Prostate gland (tissue), 2 donors: ENCODE measurements around the gene GATAD1. TPM values are rescaled to one million over a fixed set of nuclear protein-coding genes. Genes with fewer than 3 reads are reported as not detected.
A peak's percentile ranks its signal among the peaks of the same experiment; 100 is the strongest.
"Not testable (repeated sequence)": the region's sequence is repeated elsewhere in the genome, so short reads cannot be mapped to it uniquely, and the experiment has no call there.

Experiments
- DNase-seq: peaks from one replicate; pipeline ENCODE4 v3.0.0-alpha.2; 2019; ENCODE audit warnings: low spot score
- H3K27ac ChIP-seq, 2 donors: fragments of 200-600 bp; sonication (generic); 2 replicates each; pipeline ENCODE4 v1.5.1; 2017 to 2019
- H3K27me3 ChIP-seq: fragments of 200-600 bp; sonication (generic); replicated peaks from 2 replicates; pipeline ENCODE4 v1.5.1; 2019; ENCODE audit not compliant: insufficient read depth
- H3K36me3 ChIP-seq, 2 donors: fragments of 200-600 bp; sonication (generic); 1 replicate in 1 of 2; 2 replicates in 1 of 2; pipeline versions ENCODE4 v1.5.1 to v1.8.1; 2017 to 2019
- H3K4me1 ChIP-seq: fragments of 200-600 bp; sonication (generic); replicated peaks from 2 replicates; pipeline ENCODE4 v1.5.1; 2019
- H3K4me3 ChIP-seq, 2 donors: fragments of 200-600 bp; sonication (generic); 2 replicates each; pipeline ENCODE4 v1.5.1; 2017 to 2019
- H3K9me3 ChIP-seq: fragments of 200-600 bp; sonication (generic); 2 replicates; pipeline ENCODE4 v1.5.1; 2017
- CTCF ChIP-seq, 4 experiments: fragments of 200-600 bp in 2 of 4; fragments of 450-650 bp in 2 of 4; sonication (generic) in 2 of 4; IDR thresholded peaks; 1 replicate in 3 of 4; 2 replicates in 1 of 4; pipeline ENCODE4 v1.5.1; 2016 to 2019; ENCODE audit warnings: antibody characterized with exemption in 4 of 4, mild to moderate bottlenecking in 2 of 4, moderate library complexity in 2 of 4
- POLR2A ChIP-seq: fragments of 450-650 bp; IDR thresholded peaks from one replicate; pipeline ENCODE4 v1.6.1; 2016; ENCODE audit warnings: antibody characterized with exemption, mild to moderate bottlenecking
- POLR2AphosphoS5 ChIP-seq: sonication (generic); formaldehyde crosslinking; IDR thresholded peaks from one replicate; pipeline ENCODE4 v1.6.1; 2017; ENCODE audit warnings: antibody characterized with exemption
- WGBS: methylation state at CpG from one replicate; pipeline ENCODE4 v1.1.5; 2018; 5-methylcytosine and 5-hydroxymethylcytosine counted together
- intact Hi-C: fragments of 100-400 bp; cut with DNase I; formaldehyde crosslinking; loops from one replicate; pipeline ENCODE4 v1.14.2; 2022
- total RNA-seq, 2 donors: library from RNA; depleted of rRNA; stranded (reverse); fragments of >200 nt; gene quantifications; one replicate each; pipeline ENCODE4 v1.1.0, GENCODE V29; 2016

Gene GATAD1
- total RNA-seq, 2 donors from 2014 or later: 26.9 to 56.3 TPM

- H3K9me3 ChIP-seq, H3K27me3 ChIP-seq, H3K36me3 ChIP-seq, intact Hi-C loops, H3K4me3 ChIP-seq, H3K4me1 ChIP-seq, H3K27ac ChIP-seq: not testable (repeated sequence)
- peak; percentile 39 for DNase-seq
- TF ChIP-seq POLR2AphosphoS5: peak; percentile 12
- 67% methylated on average over 10 of the region's 10 CpGs for WGBS
Measured at GRCh38 chr7:92473989-92474388, 26.7 kb downstream of the GATAD1 start.

DNA sequence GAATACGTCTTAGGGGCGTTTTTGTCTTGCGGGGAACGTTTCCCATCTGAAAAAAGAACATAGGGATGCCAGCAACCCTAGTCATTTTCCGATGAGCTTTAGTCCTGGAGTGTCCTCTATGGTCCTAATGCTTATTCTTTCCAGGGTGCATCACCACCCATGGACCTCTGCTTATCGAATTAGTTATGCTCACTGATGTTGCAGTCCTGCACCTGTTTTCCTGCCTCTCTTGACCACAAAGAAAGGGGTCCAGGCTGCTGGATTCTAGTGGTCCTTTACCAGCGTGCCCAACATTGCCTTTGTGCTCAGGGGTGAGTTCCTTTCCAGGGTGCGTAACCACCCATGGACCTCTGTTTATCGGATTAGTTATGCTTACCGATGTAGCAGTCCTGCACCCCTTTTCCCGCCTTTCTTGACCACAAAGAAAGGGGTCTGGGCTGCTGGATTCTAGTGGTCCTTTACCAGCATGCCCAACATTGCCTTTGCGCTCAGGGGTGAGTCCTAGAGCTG is 28.0 kb downstream of the GATAD1 start:
- 93% methylated on average over 12 of the region's 12 CpGs for WGBS
- H3K27me3 ChIP-seq, H3K9me3 ChIP-seq, H3K4me3 ChIP-seq, intact Hi-C loops, H3K27ac ChIP-seq, DNase-seq, H3K4me1 ChIP-seq, H3K36me3 ChIP-seq: not testable (repeated sequence)

DNA sequence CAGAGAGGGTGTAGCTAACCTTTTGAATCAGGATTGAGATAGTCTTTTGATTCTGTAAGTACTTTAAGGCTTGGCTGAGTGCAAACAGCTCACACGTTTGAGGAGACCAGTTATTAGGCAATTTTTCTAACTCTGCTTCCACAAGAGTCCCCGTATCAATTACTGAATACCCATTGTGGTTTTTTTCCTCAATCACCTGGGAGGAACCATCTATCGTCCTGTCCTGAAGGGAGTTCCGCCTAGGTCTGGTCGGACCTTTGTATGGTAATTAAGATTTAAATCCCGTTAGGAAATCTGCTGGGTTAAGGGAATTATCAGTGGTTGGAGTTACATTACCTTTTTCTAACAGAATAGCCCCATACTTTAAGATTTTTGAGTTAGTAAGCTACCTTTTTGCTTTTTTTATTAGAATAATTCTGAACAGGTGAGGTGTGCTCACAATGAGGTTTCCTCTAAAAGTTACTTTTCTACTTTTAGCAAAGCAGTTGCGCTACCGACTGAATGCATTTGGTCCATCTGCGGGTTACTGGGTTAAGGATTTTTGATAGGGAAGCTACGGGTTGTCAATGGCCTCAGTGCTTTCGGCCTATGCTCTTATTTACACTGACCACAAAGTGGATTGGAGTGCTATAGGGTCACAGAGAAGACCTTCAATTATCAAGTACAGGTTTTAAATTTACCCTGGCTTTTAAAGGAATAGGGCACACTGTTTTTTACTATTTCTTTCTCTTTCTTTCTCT is 28.7 kb downstream of the GATAD1 start:
- H3K27me3 ChIP-seq, H3K9me3 ChIP-seq, H3K27ac ChIP-seq, intact Hi-C loops, DNase-seq, H3K36me3 ChIP-seq, H3K4me3 ChIP-seq, H3K4me1 ChIP-seq: not testable (repeated sequence)
- WGBS: 94% methylated on average over 11 of the region's 11 CpGs

- 95% methylated on average over 11 of the region's 11 CpGs for WGBS
- H3K9me3 ChIP-seq, H3K4me3 ChIP-seq, H3K27ac ChIP-seq, DNase-seq, intact Hi-C loops, H3K36me3 ChIP-seq, H3K27me3 ChIP-seq, H3K4me1 ChIP-seq: not testable (repeated sequence)
Measured at GRCh38 chr7:92477681-92478080, 30.4 kb downstream of the GATAD1 start, which contains the start of gene ERVW-1. TSS of gene ERVW-1 (minus strand) at chr7:92477946. CDS start at chr7:92470381, 7,565 bp downstream.

- 89% methylated on average over 9 of the region's 9 CpGs for WGBS
- intact Hi-C loops: no loop called here
- no peaks in the 10 kb centered on the region for H3K4me1 ChIP-seq
- DNase-seq: no peak
- H3K9me3 ChIP-seq: no peaks in the 10 kb centered on the region
- no peaks in the 10 kb centered on the region for H3K27me3 ChIP-seq
- no peak overlapping the region for H3K27ac ChIP-seq
- H3K4me3 ChIP-seq: no peak overlapping the region
- no peaks in the 10 kb centered on the region for H3K36me3 ChIP-seq
- TF ChIP-seq POLR2AphosphoS5 (no peak), CTCF (IDR thresholded peaks at IDR 0.05) (no peak), POLR2A (no peak)
Measured at GRCh38 chr7:92478095-92478494, 30.8 kb downstream of the GATAD1 start.

DNA sequence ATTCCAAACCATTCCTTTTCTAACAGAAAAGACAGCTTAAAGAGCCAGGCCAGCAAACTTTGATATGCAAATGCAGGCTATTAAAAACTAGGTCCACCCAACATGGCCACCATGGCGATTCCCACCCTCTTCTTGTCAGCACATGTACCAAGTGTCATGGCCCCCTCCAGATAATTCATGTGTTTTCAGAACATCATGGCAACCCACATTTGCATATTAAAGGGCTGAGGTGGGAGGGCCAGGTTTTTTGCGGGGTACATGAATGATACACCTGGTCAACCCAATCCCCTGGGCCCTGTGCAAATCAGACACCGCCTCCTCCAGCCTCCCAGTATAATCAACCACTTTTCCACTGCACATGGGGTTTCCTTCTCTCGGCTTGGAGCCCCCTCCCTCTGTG is 31.4 kb downstream of the GATAD1 start:
- Histone ChIP-seq H3K27me3 (no peaks in the 10 kb centered on the region), H3K4me1 (no peaks in the 10 kb centered on the region), H3K27ac (no peak overlapping the region), H3K4me3 (no peak overlapping the region), H3K9me3 (no peaks in the 10 kb centered on the region), H3K36me3 (no peaks in the 10 kb centered on the region)
- intact Hi-C loops: no loop called here
- no peak for TF ChIP-seq CTCF (IDR thresholded peaks at IDR 0.05)
- TF ChIP-seq POLR2A: no peak
- TF ChIP-seq POLR2AphosphoS5: no peak
- DNase-seq: no peak
- WGBS: 93% methylated on average over 4 of the region's 4 CpGs

DNA sequence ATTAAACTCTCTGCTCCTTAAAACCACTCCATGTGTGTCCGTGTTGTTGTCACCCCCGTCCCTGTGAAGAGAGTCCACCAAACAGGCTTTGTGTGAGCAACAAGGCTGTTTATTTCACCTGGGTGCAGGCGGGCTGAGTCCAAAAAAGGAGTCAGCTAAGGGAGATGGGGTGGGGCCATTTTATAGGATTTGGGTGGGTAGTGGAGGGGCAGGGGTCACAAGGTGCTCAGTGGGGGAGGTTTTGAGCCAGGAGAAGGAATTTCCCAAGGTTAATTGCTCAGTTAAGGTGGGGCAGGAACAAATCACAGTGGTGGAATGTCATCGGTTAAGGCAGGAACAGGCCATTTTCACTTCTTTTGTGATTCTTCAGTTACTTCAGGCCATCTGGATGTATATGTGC is 31.9 kb downstream of the GATAD1 start:
- intact Hi-C loops, DNase-seq, H3K4me3 ChIP-seq, H3K36me3 ChIP-seq, H3K4me1 ChIP-seq, H3K27ac ChIP-seq, H3K27me3 ChIP-seq, H3K9me3 ChIP-seq: not testable (repeated sequence)
- WGBS: 80% methylated on average over 4 of the region's 4 CpGs

GRCh38 chr7:92483624-92484023 is 36.3 kb downstream of the GATAD1 start:
- H3K9me3 ChIP-seq, H3K4me3 ChIP-seq, H3K27ac ChIP-seq, intact Hi-C loops, H3K36me3 ChIP-seq, DNase-seq, H3K4me1 ChIP-seq, H3K27me3 ChIP-seq: not testable (repeated sequence)
- WGBS: 64% methylated on average over 6 of the region's 6 CpGs

GRCh38 chr7:92484226-92484625 is 36.9 kb downstream of the GATAD1 start:
- H3K27me3 ChIP-seq, H3K9me3 ChIP-seq, H3K36me3 ChIP-seq, H3K27ac ChIP-seq, DNase-seq, intact Hi-C loops, H3K4me1 ChIP-seq, H3K4me3 ChIP-seq: not testable (repeated sequence)
- 97% methylated on average over 6 of the region's 6 CpGs for WGBS
